ENCODE measurements around the gene GALNTL6. TPM values are rescaled to one million over a fixed set of nuclear protein-coding genes. Genes with fewer than 3 reads are reported as not detected.

Gene GALNTL6
- total and polyA plus RNA-seq, 2 donors from 2014 or later, result 0.60 TPM; not detected in 1

GRCh38 chr4:172584816-172585215, 771.6 kb downstream of the GALNTL6 start:
- Histone ChIP-seq H3K4me3 (ENCODE audit: low read length in 3 of 3) (no peak overlapping the region), H3K4me1 (ENCODE audit: control insufficient read depth in 2 of 3, insufficient read depth in 2 of 3, low read depth in 1 of 3, low read length in 3 of 3) (no peaks in the 10 kb centered on the region), H3K36me3 (ENCODE audit: control insufficient read depth in 2 of 3, insufficient read depth in 3 of 3, low read length in 3 of 3) (no peaks in the 10 kb centered on the region), H3K27me3 (ENCODE audit: control insufficient read depth, insufficient read depth, low read length) (no peaks in the 10 kb centered on the region), H3K9ac (ENCODE audit: low read length in 3 of 3) (no peak overlapping the region), H3K27ac (ENCODE audit: low read depth in 2 of 2, low read length in 2 of 2) (no peak overlapping the region), H3K9me3 (ENCODE audit: control insufficient read depth in 2 of 3, insufficient read depth in 1 of 3, low read length in 3 of 3) (no peaks in the 10 kb centered on the region)
- FAIRE-seq (no peak), DNase-seq (no peak)
- no peak for TF ChIP-seq CTCF (IDR thresholded peaks at IDR 0.05; ENCODE audit: borderline replicate concordance, extremely low read depth, insufficient read depth)
- intact Hi-C loops (cut with DNase I), result no loop called here

DNA sequence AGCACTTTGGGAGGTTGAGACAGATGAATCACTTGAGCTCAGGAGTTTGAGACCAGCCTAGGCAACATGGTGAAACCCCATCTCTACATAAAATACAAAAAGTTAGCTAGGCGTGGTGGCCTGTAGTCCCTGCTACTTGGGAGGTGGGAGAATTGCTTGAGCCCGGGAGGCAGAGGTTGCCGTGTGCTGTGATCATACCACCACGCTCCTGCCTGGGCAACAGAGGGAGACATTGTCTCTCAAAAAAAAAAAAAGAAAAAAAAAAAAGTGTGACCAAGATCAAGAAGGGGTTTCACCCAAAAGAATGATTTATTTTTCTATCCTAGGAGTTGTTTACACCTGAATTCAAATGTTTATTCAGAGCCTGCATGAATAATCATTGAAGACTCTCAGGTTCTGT, 783.0 kb downstream of the GALNTL6 start:
- no peak overlapping the region for H3K27ac ChIP-seq (ENCODE audit: low read depth in 2 of 2, low read length in 2 of 2)
- no peaks in the 10 kb centered on the region for H3K9me3 ChIP-seq (ENCODE audit: control insufficient read depth in 2 of 3, insufficient read depth in 1 of 3, low read length in 3 of 3)
- intact Hi-C loops (cut with DNase I), result no loop called here
- no peak overlapping the region for H3K4me3 ChIP-seq (ENCODE audit: low read length in 3 of 3)
- H3K27me3 ChIP-seq (ENCODE audit: control insufficient read depth, insufficient read depth, low read length), result no peaks in the 10 kb centered on the region
- no peaks in the 10 kb centered on the region for H3K4me1 ChIP-seq (ENCODE audit: control insufficient read depth in 2 of 3, insufficient read depth in 2 of 3, low read depth in 1 of 3, low read length in 3 of 3)
- no peak overlapping the region for H3K9ac ChIP-seq (ENCODE audit: low read length in 3 of 3)
- no peak for FAIRE-seq
- no peak for TF ChIP-seq CTCF (IDR thresholded peaks at IDR 0.05; ENCODE audit: borderline replicate concordance, extremely low read depth, insufficient read depth)
- no peaks in the 10 kb centered on the region for H3K36me3 ChIP-seq (ENCODE audit: control insufficient read depth in 2 of 3, insufficient read depth in 3 of 3, low read length in 3 of 3)
- peak in 1 of 5 donors; percentile 3 for DNase-seq

DNA sequence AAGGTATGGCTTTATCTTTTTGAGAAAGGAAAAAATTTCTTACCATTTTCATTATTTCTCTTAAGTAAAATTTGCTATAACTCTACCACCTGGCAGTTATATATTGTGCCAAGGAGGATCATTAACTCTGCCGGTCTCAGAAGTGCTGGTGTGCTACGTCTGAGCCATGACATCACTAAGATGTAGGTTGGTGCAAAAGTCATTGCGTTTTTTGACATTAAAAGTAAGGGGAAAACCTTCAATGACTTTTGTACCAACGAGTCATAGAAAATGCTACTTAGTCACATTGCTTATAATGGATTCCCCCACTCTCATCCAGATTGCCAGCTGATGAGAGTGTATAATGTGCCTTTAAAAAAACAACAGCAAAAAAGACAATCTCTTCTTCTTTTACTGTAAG, 786.4 kb downstream of the GALNTL6 start:
- no peak overlapping the region for H3K9ac ChIP-seq (ENCODE audit: low read length in 3 of 3)
- no peak for TF ChIP-seq CTCF (IDR thresholded peaks at IDR 0.05; ENCODE audit: borderline replicate concordance, extremely low read depth, insufficient read depth)
- H3K27ac ChIP-seq (ENCODE audit: low read depth in 2 of 2, low read length in 2 of 2), result no peak overlapping the region
- FAIRE-seq, result no peak
- H3K9me3 ChIP-seq (ENCODE audit: control insufficient read depth in 2 of 3, insufficient read depth in 1 of 3, low read length in 3 of 3), result no peaks in the 10 kb centered on the region
- intact Hi-C loops (cut with DNase I), result no loop called here
- no peaks in the 10 kb centered on the region for H3K27me3 ChIP-seq (ENCODE audit: control insufficient read depth, insufficient read depth, low read length)
- no peaks in the 10 kb centered on the region for H3K36me3 ChIP-seq (ENCODE audit: control insufficient read depth in 2 of 3, insufficient read depth in 3 of 3, low read length in 3 of 3)
- no peaks in the 10 kb centered on the region for H3K4me1 ChIP-seq (ENCODE audit: control insufficient read depth in 2 of 3, insufficient read depth in 2 of 3, low read depth in 1 of 3, low read length in 3 of 3)
- no peak overlapping the region for H3K4me3 ChIP-seq (ENCODE audit: low read length in 3 of 3)
- DNase-seq, result no peak

GRCh38 chr4:172601195-172601594, 788.0 kb downstream of the GALNTL6 start:
- intact Hi-C loops (cut with DNase I), result no loop called here
- H3K27me3 ChIP-seq (ENCODE audit: control insufficient read depth, insufficient read depth, low read length), result no peaks in the 10 kb centered on the region
- no peak for TF ChIP-seq CTCF (IDR thresholded peaks at IDR 0.05; ENCODE audit: borderline replicate concordance, extremely low read depth, insufficient read depth)
- no peak overlapping the region for H3K27ac ChIP-seq (ENCODE audit: low read depth in 2 of 2, low read length in 2 of 2)
- DNase-seq, result peak in 2 of 5 donors; percentile 35 to 58
- H3K9me3 ChIP-seq (ENCODE audit: control insufficient read depth in 2 of 3, insufficient read depth in 1 of 3, low read length in 3 of 3), result no peaks in the 10 kb centered on the region
- H3K9ac ChIP-seq (ENCODE audit: low read length in 3 of 3), result no peak overlapping the region
- H3K4me1 ChIP-seq (ENCODE audit: control insufficient read depth in 2 of 3, insufficient read depth in 2 of 3, low read depth in 1 of 3, low read length in 3 of 3), result no peaks in the 10 kb centered on the region
- H3K36me3 ChIP-seq (ENCODE audit: control insufficient read depth in 2 of 3, insufficient read depth in 3 of 3, low read length in 3 of 3), result no peaks in the 10 kb centered on the region
- FAIRE-seq, result no peak
- no peak overlapping the region for H3K4me3 ChIP-seq (ENCODE audit: low read length in 3 of 3)

Data from kidney (tissue), 14 donors.